HG03097 (cell line): ENCODE data around the gene USP47.
A peak's percentile ranks its signal among the peaks of the same experiment; 100 is the strongest.

Experiments used
- ATAC-seq: cut with Tn5 transposase; IDR thresholded peaks from one replicate; pipeline ENCODE4 v1.9.1; 2021; ENCODE audit not compliant: unreplicated experiment, low FRiP score

The USP47 gene

GRCh38 chr11:11865449-11865848, 23.7 kb downstream of the USP47 start:
- no peak for ATAC-seq

- ATAC-seq: no peak
These were observed 24.4 kb downstream of the USP47 start for GRCh38 chr11:11866203-11866602.

GRCh38 chr11:11867720-11868119, 25.9 kb downstream of the USP47 start:
- ATAC-seq: no peak

GRCh38 chr11:11871991-11872401, 30.2 kb downstream of the USP47 start:
- ATAC-seq: no peak

- no peak for ATAC-seq
These were observed 34.7 kb downstream of the USP47 start for GRCh38 chr11:11876458-11876857.

- ATAC-seq: no peak
These were observed 38.4 kb downstream of the USP47 start for GRCh38 chr11:11880179-11880578.

GRCh38 chr11:11882539-11882938, 40.8 kb downstream of the USP47 start:
- no peak for ATAC-seq

GRCh38 chr11:11884351-11884750, 42.6 kb downstream of the USP47 start:
- no peak for ATAC-seq

GRCh38 chr11:11884774-11885481, 43.2 kb downstream of the USP47 start:
- ATAC-seq: peak; percentile 79

GRCh38 chr11:11894486-11894885, 52.7 kb downstream of the USP47 start:
- ATAC-seq: no peak

- no peak for ATAC-seq
These were observed 53.9 kb downstream of the USP47 start for GRCh38 chr11:11895672-11896071.

GRCh38 chr11:11898648-11899047, 56.9 kb downstream of the USP47 start:
- ATAC-seq: no peak

- ATAC-seq: no peak
These were observed 57.6 kb downstream of the USP47 start for GRCh38 chr11:11899401-11899800.

GRCh38 chr11:11901929-11902328, 60.2 kb downstream of the USP47 start:
- ATAC-seq: no peak

- ATAC-seq: no peak
These were observed 68.0 kb downstream of the USP47 start for GRCh38 chr11:11909727-11910126.

- no peak for ATAC-seq
These were observed 68.8 kb downstream of the USP47 start for GRCh38 chr11:11910541-11910940.

GRCh38 chr11:11913395-11913794, 71.6 kb downstream of the USP47 start:
- no peak for ATAC-seq

GRCh38 chr11:11915625-11916024, 73.9 kb downstream of the USP47 start:
- ATAC-seq: no peak

- no peak for ATAC-seq
These were observed 75.2 kb downstream of the USP47 start for GRCh38 chr11:11916981-11917399.

- ATAC-seq: no peak
These were observed 82.1 kb downstream of the USP47 start for GRCh38 chr11:11923828-11924227.

- no peak for ATAC-seq
These were observed 88.1 kb downstream of the USP47 start for GRCh38 chr11:11929920-11930319.

- no peak for ATAC-seq
These were observed 89.8 kb downstream of the USP47 start for GRCh38 chr11:11931461-11932055.
